Left ventricle myocardium superior (tissue), 1 donor: ENCODE results near the gene FSD1. TPM values are rescaled to one million over a fixed set of nuclear protein-coding genes. Genes with fewer than 3 reads are reported as not detected.
"Not testable (repeated sequence)": the region's sequence is repeated elsewhere in the genome, so short reads cannot be mapped to it uniquely, and the experiment has no call there.

ENCODE experiments used
- ATAC-seq: fragments of 200-7000 bp; cut with Tn5 transposase; one replicate; pipeline ENCODE4 v1.9.1; 2020; ENCODE audit warnings: mild to moderate bottlenecking, moderate library complexity
- DNase-seq: peaks from one replicate; pipeline ENCODE4 v3.0.0-alpha.2; 2020
- intact Hi-C: fragments of 100-400 bp; cut with micrococcal nuclease; formaldehyde crosslinking; loops from one replicate; pipeline ENCODE4 v1.11.0; 2022
- total RNA-seq: library from RNA; stranded (reverse); fragmentation: NEBNext Ultra II Directional; extraction: Animal tissue kit (Norgen Biotek cat#: 25700); gene quantifications from one replicate; pipeline ENCODE4 v1.2.1, GENCODE V29; 2021
- donor health status: DM: no; HTN: yes; CAD: no; lungs with severe emphysema.

Gene FSD1
- total RNA-seq, 1 donor from 2014 or later: not detected

- ATAC-seq: no peak
- intact Hi-C loops: no loop called here
- no peak for DNase-seq
These were observed 1.3 kb downstream of the FSD1 start for GRCh38 chr19:4305659-4306058.

- no peak for DNase-seq
These were observed 6.1 kb downstream of the FSD1 start for GRCh38 chr19:4310247-4311121.

GRCh38 chr19:4313847-4314490 lies 9.6 kb downstream of the FSD1 start:
- intact Hi-C loops: no loop called here
- ATAC-seq (no peak), DNase-seq (no peak)

More at GRCh38 chr19:4310247-4311121, 6.1 kb downstream of the FSD1 start:
- ATAC-seq: no peak
- intact Hi-C loops: no loop called here

- no peak for ATAC-seq
- DNase-seq: no peak
- intact Hi-C loops: no loop called here
These were observed 12.6 kb downstream of the FSD1 start for GRCh38 chr19:4316956-4317355.

DNA sequence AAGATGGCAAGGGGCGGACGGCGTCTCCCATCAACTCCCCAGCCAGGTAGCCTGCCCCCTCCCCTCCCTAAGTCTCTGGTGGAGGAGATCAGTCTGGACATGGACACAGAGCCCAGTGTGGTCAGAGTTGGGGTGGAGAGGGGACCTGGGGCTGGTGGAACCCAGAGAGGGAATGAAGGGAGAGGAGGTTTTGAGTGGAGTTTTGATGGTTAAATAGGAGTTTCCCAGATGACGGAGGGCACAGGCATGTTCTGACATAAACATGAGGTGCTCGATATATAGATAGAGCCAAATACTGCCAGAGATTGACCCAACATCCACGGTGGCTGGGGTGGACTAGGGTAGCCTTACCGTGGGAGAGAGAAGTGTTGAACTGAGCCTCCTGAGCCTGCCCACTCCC lies 14.1 kb downstream of the FSD1 start:
- DNase-seq (no peak), ATAC-seq (no peak)
- intact Hi-C loops: no loop called here

- ATAC-seq (no peak), DNase-seq (no peak)
- intact Hi-C loops: no loop called here
These were observed 14.8 kb downstream of the FSD1 start for GRCh38 chr19:4319067-4319718.

DNA sequence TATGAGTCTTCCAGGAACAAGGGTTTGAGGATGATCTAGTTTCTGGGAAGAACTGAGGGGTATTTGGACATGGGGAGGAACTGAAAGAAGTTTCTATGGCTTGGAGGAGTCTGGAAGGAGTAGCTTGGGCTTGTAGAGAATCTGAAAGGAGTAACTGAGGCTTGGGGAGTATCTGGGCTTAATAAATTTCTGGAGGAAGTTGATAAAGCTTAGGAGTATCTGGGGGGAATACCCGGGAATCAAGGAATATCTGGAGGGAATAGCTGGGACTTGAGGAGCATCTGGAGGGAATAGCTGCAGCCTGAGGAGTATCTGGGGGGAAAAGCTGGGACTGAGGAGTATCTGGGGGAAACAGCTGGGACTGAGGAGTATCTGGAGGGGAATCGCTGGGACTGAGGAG lies 16.0 kb downstream of the FSD1 start:
- no peak for DNase-seq
- no peak for ATAC-seq
- intact Hi-C loops: no loop called here

DNA sequence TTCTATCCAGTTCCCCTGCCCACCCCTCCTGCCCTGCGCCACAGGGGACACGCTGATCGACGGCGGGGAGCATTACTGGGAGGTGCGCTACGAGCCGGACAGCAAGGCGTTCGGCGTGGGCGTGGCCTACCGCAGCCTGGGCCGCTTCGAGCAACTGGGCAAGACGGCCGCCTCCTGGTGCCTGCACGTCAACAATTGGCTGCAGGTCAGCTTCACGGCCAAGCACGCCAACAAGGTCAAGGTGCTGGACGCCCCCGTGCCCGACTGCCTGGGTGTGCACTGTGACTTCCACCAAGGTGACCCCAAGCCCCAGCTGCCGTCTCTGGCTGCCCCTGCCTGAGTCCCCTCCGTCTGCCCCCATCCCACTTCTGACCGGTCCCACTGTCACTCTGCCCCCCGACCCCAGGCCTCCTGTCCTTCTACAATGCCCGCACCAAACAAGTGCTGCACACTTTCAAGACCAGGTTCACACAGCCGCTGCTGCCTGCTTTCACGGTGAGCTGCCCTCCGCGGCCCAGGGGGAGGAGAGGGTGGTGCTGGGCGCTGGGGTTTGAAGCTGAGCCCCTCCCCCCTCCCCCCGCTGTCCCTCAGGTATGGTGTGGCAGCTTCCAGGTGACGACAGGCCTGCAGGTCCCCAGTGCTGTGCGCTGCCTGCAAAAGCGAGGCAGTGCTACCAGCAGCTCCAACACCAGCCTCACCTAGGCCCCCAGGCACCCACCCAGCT lies 18.7 kb downstream of the FSD1 start:
- ATAC-seq (no peak), DNase-seq (no peak)
- intact Hi-C loops: no loop called here

DNA sequence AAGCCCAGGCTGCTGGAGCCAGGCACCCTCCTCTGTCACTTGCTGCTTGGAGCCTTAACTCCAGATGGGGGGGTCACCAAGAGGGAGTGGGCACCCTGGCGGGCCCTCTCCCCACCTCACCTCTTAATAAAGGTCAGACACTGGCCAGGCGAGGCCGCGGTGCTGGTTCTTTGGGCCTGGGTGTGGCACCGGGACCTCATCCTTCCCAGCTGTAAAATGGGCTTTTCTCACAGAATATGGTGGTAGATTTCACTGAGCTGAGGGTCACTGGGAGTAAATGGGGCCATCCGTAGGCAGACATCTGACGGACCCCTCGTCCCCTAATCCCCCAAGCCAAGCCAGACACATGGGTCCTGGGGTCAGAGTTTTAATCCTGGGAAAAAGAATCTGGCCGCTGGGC lies 19.3 kb downstream of the FSD1 start:
- no peak for ATAC-seq
- DNase-seq: no peak
- intact Hi-C loops: no loop called here

- no peak for ATAC-seq
- DNase-seq: no peak
- intact Hi-C loops: no loop called here
These were observed 19.8 kb downstream of the FSD1 start for GRCh38 chr19:4324228-4324627.

GRCh38 chr19:4326215-4326836 lies 21.9 kb downstream of the FSD1 start:
- intact Hi-C loops: no loop called here
- DNase-seq: no peak
- ATAC-seq: no peak

DNA sequence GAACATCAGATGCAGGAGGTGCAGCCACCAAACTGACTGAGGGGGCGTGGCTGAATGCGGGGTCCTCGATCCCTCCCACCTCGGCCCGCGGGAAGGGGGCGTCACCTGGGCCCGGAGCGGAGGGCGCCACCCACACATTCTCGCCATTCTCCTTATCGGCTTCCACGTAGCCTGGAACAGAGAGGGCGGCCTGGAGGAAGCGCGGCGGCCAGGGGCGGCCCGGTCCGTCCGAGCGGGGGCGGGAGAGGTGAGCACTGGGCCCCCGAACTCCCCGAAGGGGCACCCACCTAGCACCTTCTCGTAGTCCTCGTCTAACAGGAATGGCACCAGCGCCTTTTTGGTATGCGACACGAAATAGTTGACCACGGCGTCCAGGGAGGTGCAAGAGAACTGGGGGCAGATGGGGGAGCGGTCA lies 22.4 kb downstream of the FSD1 start:
- DNase-seq: no peak

GRCh38 chr19:4327252-4327876 lies 23.0 kb downstream of the FSD1 start:
- ATAC-seq: peak; percentile 60
- DNase-seq: peak; percentile 84
- intact Hi-C loops: no loop called here

More for the DNA sequence above, 22.4 kb downstream of the FSD1 start:
- intact Hi-C loops: no loop called here
- ATAC-seq: no peak

DNA sequence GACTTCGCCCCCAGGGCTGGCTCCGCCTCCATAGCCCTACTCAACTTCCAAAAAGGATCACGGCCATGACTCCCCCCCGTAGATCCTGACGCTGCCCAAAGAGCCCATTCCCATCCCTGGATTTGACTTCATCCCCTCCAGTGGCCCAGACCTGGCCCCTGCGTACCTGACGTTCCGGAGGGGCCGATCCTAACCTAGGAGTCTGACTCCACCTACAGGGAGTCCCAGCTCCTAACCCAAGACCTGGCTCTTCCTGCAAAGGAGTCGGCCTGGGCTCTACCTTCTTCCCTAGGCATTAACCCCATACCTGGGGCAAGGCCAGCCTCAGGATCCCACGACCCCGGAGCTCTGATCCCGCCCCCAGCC lies 23.5 kb downstream of the FSD1 start:
- DNase-seq (no peak), ATAC-seq (no peak)
- intact Hi-C loops: no loop called here

- intact Hi-C loops: no loop called here
- DNase-seq: peak; percentile 97
- ATAC-seq: peak; percentile 92
These were observed 24.0 kb downstream of the FSD1 start for GRCh38 chr19:4328243-4328990.

DNA sequence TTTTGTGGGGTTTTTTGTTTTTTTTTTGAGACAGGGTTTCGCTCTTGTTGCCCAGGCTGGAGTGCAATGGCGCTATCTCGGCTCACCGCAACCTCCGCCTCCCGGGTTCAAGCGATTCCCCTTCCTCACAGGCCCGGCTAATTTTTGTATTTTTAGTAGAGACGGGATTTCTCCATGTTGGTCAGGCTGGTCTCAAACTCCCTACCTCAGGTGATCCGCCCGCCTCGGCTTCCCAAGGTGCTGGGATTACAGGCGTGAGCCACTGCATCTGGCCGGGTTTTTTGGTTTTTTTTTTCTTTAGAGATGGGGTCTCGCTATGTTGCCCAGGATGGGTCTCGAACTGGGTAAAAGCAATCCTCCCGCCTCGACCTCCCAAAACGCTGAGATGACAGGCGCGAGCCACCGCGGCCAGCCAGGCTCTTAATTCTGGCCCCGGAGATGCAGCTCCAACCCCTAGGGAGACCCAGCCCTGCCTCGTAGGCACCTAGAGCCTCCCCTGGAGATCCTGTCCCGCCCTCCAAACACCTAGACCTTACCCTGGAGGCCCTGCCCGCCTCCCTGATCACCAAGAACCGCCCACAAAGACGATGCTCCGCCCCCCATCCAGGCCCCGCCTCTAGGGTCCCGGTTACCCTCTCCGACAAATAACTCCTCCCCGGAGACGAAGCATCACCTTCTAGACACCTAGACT lies 24.7 kb downstream of the FSD1 start:
- DNase-seq, intact Hi-C loops, ATAC-seq: not testable (repeated sequence)

- no peak for ATAC-seq
- intact Hi-C loops: no loop called here
- no peak for DNase-seq
These were observed 25.5 kb downstream of the FSD1 start for GRCh38 chr19:4329858-4330257.
